Measurements from ENCODE around the gene SLC39A7. TPM values are rescaled to one million over a fixed set of nuclear protein-coding genes. Genes with fewer than 3 reads are reported as not detected.
A peak's percentile ranks its signal among the peaks of the same experiment; 100 is the strongest.

SLC39A7 gene
- total and polyA plus RNA-seq, 8 donors = 9.3 to 119 (median 61.2) TPM

DNA sequence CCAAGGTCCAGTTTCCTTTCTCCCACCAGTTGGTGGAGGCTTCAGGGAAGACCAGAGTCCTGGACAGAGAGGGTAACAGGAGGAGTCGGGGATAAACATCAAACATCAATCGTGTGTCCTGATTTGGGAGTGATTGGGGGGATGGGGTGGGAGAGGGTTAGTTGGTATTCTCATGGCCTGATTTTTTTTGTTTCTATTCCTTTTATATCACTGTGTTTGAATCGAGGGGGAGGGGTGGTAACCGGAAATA, 3.4 kb downstream of the SLC39A7 start:
- peaks cover 50 to 74% (median 69%) of the 10 kb centered on the region in 4 donors for H3K4me1 ChIP-seq
- H3K27ac ChIP-seq = peak overlapping the region in 3 of 5 donors; percentile 81 to 86 (median 81)

DNA sequence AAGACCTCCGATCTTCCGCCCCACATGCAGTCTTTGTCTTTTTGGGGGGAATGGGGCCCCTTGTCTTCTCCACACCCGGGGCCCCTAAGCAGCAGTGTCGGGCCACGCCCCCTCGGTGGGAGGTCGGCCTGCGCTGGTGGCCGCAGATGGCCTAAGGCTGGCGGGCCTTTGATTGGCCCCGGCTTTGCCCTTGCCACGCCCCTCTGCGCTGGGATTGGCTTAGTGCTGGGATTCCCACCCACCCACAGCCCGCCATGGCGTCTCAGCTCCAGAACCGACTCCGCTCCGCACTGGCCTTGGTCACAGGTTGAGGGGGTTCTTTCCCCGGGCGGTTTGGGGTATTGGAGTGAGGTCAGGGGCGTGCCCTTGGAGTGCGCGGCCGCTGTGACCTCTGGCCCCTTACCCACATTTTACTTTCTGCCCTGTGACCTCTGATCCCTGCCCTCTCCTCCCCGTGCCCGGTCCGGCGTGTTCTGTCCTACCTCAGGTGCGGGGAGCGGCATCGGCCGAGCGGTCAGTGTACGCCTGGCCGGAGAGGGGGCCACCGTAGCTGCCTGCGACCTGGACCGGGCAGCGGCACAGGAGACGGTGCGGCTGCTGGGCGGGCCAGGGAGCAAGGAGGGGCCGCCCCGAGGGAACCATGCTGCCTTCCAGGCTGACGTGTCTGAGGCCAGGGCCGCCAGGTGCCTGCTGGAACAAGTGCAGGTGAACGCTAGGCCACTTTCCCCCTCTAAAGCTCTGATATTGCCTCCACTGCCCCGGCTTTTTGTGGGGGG, 3.9 kb downstream of the SLC39A7 start, which contains the start of gene HSD17B8:
Gene HSD17B8 (plus strand): TSS at position 241 of the 776 bp plus-strand sequence. CDS start 14 bp downstream, at position 255.
- peak within 1 kb of the TSS; percentile 81 to 86 (median 83) for H3K27ac ChIP-seq
- H3K4me3 ChIP-seq = peak within 1 kb of the TSS; percentile 59 to 83 (median 72)
- H3K36me3 ChIP-seq = peaks cover 17 to 27% (median 25%) of the 10 kb centered on the region in 4 donors
- WGBS, 5 donors = 1 to 2% (median 1%) methylated on average over 44 to 48 of the region's 48 CpGs
- H3K9me3 ChIP-seq = no peaks in the 10 kb centered on the region
- peaks cover 46 to 72% (median 68%) of the 10 kb centered on the region in 4 donors for H3K4me1 ChIP-seq
- peak; percentile 96 to 98 for DNase-seq
- intact Hi-C loops (cut with DNase I; ENCODE audit: low total_unique reads) = no loop called here
- TF ChIP-seq POLR2AphosphoS5 (IDR thresholded peaks at IDR 0.05) (peak in 2 of 3 donors; percentile 71 to 85), EP300 (IDR thresholded peaks at IDR 0.05) (no peak), CTCF (IDR thresholded peaks at IDR 0.05) (no peak), POLR2A (IDR thresholded peaks at IDR 0.05) (no peak)
- H3K27me3 ChIP-seq = no peaks in the 10 kb centered on the region

More for the DNA sequence above, 3.4 kb downstream of the SLC39A7 start:
- H3K9me3 ChIP-seq = no peaks in the 10 kb centered on the region
- intact Hi-C loops (cut with DNase I; ENCODE audit: low total_unique reads) = no loop called here
- no peak for DNase-seq
- H3K36me3 ChIP-seq = peaks cover 17 to 24% (median 22%) of the 10 kb centered on the region in 4 donors
- WGBS, 5 donors = 1 to 5% (median 3%) methylated on average over 4 of the region's 4 CpGs
- TF ChIP-seq CTCF (IDR thresholded peaks at IDR 0.05) (no peak), POLR2A (IDR thresholded peaks at IDR 0.05) (no peak), POLR2AphosphoS5 (IDR thresholded peaks at IDR 0.05) (no peak), EP300 (IDR thresholded peaks at IDR 0.05) (no peak)
- peak overlapping the region; percentile 59 to 83 (median 72) for H3K4me3 ChIP-seq
- H3K27me3 ChIP-seq = no peaks in the 10 kb centered on the region

DNA sequence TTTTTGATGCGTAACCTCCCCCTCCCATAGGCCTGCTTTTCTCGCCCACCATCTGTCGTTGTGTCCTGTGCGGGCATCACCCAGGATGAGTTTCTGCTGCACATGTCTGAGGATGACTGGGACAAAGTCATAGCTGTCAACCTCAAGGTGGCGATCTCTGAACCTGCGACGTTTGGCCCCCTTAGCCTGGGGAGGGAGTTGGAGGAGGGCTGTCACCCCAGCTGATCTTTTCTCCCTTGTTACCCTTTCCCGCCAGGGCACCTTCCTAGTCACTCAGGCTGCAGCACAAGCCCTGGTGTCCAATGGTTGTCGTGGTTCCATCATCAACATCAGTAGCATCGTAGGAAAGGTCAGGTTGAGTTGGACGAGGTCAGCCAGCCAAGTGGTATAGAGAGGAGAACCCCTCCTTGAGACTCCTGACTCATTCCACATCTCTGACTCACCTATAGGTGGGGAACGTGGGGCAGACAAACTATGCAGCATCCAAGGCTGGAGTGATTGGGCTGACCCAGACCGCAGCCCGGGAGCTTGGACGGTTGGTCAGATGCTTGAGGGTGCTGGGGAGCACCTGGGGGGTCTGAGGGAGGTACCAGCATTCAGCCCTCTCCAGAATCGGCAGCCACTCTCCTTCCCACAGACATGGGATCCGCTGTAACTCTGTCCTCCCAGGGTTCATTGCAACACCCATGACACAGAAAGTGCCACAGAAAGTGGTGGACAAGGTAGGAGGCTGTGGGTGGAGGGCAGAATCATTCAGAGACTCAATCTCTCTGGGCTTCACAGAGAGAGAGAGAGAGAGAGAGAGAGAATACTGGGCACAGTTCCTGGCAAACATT, 4.7 kb downstream of the SLC39A7 start:
- Histone ChIP-seq H3K4me1 (peaks cover 43 to 75% (median 65%) of the 10 kb centered on the region in 4 donors), H3K4me3 (peak overlapping the region; percentile 59 to 83 (median 72)), H3K27me3 (no peaks in the 10 kb centered on the region), H3K9me3 (no peaks in the 10 kb centered on the region), H3K27ac (peak overlapping the region; percentile 81 to 86 (median 83)), H3K36me3 (peaks cover 17 to 35% (median 33%) of the 10 kb centered on the region in 4 donors)
- intact Hi-C loops (cut with DNase I; ENCODE audit: low total_unique reads) = no loop called here
- no peak for TF ChIP-seq POLR2AphosphoS5 (IDR thresholded peaks at IDR 0.05)
- TF ChIP-seq EP300 (IDR thresholded peaks at IDR 0.05) = no peak
- no peak for TF ChIP-seq CTCF (IDR thresholded peaks at IDR 0.05)
- no peak for TF ChIP-seq POLR2A (IDR thresholded peaks at IDR 0.05)
- 30 to 42% (median 38%) methylated on average over 17 of the region's 17 CpGs for WGBS, 5 donors
- DNase-seq = peak in 1 of 2 donors; percentile 54

Data from stomach (tissue), 9 donors.